Caco-2 (cell line): Measurements from ENCODE around the gene INAVA. TPM values are rescaled to one million over a fixed set of nuclear protein-coding genes. Genes with fewer than 3 reads are reported as not detected.

ENCODE experiments used
- BruUV-seq: library from RNA; stranded (reverse); fragments of 400-500 nt; replicated peaks from 2 replicates; lab custom pipeline; 2021; lab: Mats Ljungman, UMichigan
- CTCF ChIA-PET: fragments of 300-600 bp; sonication (Branson Sonifier 250); formaldehyde crosslinking; loops from one replicate; lab custom pipeline; 2022; ENCODE audit warnings: antibody characterized with exemption; lab: Charles Lee
- POLR2A ChIA-PET: fragments of 300-600 bp; sonication (Branson Sonifier 250); formaldehyde crosslinking; loops from one replicate; lab custom pipeline; 2022; ENCODE audit warnings: antibody characterized with exemption; lab: Charles Lee
- DNase-seq, 2 experiments: peaks; one replicate each; pipeline versions ENCODE4 v3.0.0 to v3.0.0-alpha.2; 2020 to 2022
- H3K27me3 ChIP-seq: replicated peaks from 2 replicates; pipeline ENCODE4 v1.6.0; 2011; ENCODE audit warnings: low read length; ENCODE audit not compliant: control insufficient read depth, insufficient read depth
- H3K36me3 ChIP-seq: 2 replicates; pipeline ENCODE4 v1.5.1; 2011; ENCODE audit warnings: low read length; ENCODE audit not compliant: control insufficient read depth, insufficient read depth
- H3K4me1 ChIP-seq: fragments of 250-450 bp; sonication (Bioruptor Pico); 2 replicates; pipeline ENCODE4 v1.5.1; 2020; ENCODE audit warnings: mild to moderate bottlenecking
- H3K4me3 ChIP-seq: 2 replicates; pipeline ENCODE4 v1.5.1; 2011; ENCODE audit warnings: low read depth, mild to moderate bottlenecking, control low read depth, low read length
- H3K9me3 ChIP-seq: fragments of 250-450 bp; sonication (Bioruptor Pico); 2 replicates; pipeline ENCODE4 v1.5.1; 2020; ENCODE audit warnings: mild to moderate bottlenecking, moderate library complexity
- H3K27ac Mint-ChIP-seq: one replicate; pipeline ENCODE4 v1.8.0; 2022; ENCODE audit warnings: mixed read lengths; ENCODE audit not compliant: unreplicated experiment
- H3K27me3 Mint-ChIP-seq: one replicate; pipeline ENCODE4 v1.8.0; 2022; ENCODE audit warnings: mixed read lengths; ENCODE audit not compliant: insufficient read depth, unreplicated experiment
- H3K36me3 Mint-ChIP-seq: one replicate; pipeline ENCODE4 v1.8.0; 2022; ENCODE audit warnings: mild to moderate bottlenecking, mixed read lengths; ENCODE audit not compliant: insufficient read depth, unreplicated experiment
- H3K4me1 Mint-ChIP-seq: one replicate; pipeline ENCODE4 v1.8.0; 2022; ENCODE audit warnings: low read depth, mixed read lengths; ENCODE audit not compliant: unreplicated experiment
- H3K4me3 Mint-ChIP-seq: one replicate; pipeline ENCODE4 v1.8.0; 2022; ENCODE audit warnings: mild to moderate bottlenecking, moderate library complexity, mixed read lengths; ENCODE audit not compliant: unreplicated experiment
- H3K9me3 Mint-ChIP-seq: one replicate; pipeline ENCODE4 v1.8.0; 2022; ENCODE audit warnings: mixed read lengths; ENCODE audit not compliant: unreplicated experiment
- CTCF ChIP-seq, 2 experiments: fragments of 200-600 bp in 1 of 2; IDR thresholded peaks; 1 replicate in 1 of 2; 2 replicates in 1 of 2; pipeline versions ENCODE4 v1.5.1 to v1.8.0; 2011 to 2022; ENCODE audit warnings: antibody characterized with exemption in 1 of 2, control low read depth in 1 of 2, inconsistent platforms in 1 of 2, low read depth in 1 of 2, low read length in 1 of 2, mild to moderate bottlenecking in 1 of 2, moderate library complexity in 1 of 2; ENCODE audit not compliant: insufficient read depth in 1 of 2, severe bottlenecking in 1 of 2, unreplicated experiment in 1 of 2
- intact Hi-C: fragments of 100-400 bp; cut with micrococcal nuclease; formaldehyde crosslinking; loops from one replicate; pipeline ENCODE4 v1.10.0; 2022; ENCODE audit not compliant: unreplicated experiment
- total RNA-seq: library from RNA; stranded (reverse); gene quantifications from 2 replicates; pipeline ENCODE4 v1.2.3, GENCODE V29; 2022

Gene INAVA
- total RNA-seq, 1 experiment from 2014 or later = 123 TPM

DNA sequence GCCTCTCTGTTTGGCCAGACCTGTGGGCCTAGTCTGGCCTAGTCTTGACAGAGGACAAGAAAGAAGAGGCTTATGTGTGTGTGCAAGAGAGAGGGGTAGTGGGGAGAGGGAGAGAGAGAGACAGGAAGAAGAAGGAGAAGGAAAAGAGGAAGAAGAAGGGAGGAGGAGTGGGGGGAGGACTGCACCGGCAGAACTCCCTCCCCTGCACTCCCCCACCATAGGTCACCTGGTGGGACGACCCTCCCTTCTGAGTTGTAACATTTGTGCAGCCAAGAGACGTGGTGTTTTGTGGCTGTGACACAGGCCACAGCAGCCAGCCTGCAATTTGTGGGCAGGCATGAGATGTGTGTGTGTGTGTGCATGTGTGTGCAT, 4.3 kb downstream of the INAVA start:
- Mint-ChIP-seq H3K36me3 (peaks cover 97% of the 10 kb centered on the region), H3K4me3 (peak overlapping the region; percentile 23), H3K4me1 (peaks cover 34% of the 10 kb centered on the region), H3K27ac (peak overlapping the region; percentile 94), H3K9me3 (no peaks in the 10 kb centered on the region), H3K27me3 (no peaks in the 10 kb centered on the region)
- intact Hi-C loops = no loop called here
- ChIA-PET CTCF (no interaction called here), POLR2A (no interaction called here)
- no TSS peak for BruUV-seq
- Histone ChIP-seq H3K4me3 (no peak overlapping the region), H3K27me3 (no peaks in the 10 kb centered on the region), H3K9me3 (no peaks in the 10 kb centered on the region), H3K36me3 (peaks cover 18% of the 10 kb centered on the region), H3K4me1 (peaks cover 36% of the 10 kb centered on the region)
- no peak for TF ChIP-seq CTCF (IDR thresholded peaks at IDR 0.05; ENCODE audit: insufficient read depth in 1 of 2, low read depth in 1 of 2, low read length in 1 of 2, severe bottlenecking in 1 of 2, unreplicated experiment in 1 of 2)
- DNase-seq = no peak

DNA sequence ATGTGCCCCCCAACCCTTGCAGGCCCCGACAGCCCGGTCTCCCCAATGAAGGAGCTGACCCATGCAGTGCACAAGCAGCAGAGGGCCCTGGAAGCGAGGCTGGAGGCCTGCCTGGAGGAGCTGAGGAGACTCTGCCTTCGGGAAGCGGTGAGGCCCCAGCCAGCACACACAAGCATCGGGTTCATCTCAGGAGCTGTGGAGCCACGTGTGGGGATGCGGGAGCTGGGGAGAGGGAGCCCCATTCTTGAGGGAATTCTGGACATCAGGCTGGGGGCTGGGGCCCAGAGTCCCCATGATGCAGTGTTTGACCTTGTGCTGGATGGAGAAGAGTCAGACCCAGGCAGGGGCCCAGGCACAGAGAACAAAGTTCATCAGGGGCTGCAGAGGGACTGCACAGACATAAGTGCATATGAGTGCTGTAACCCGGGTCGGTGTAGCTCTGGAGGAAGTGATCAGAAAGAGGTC, 4.8 kb downstream of the INAVA start:
- Histone ChIP-seq H3K9me3 (no peaks in the 10 kb centered on the region), H3K4me3 (no peak overlapping the region), H3K4me1 (peaks cover 32% of the 10 kb centered on the region), H3K36me3 (peaks cover 18% of the 10 kb centered on the region), H3K27me3 (no peaks in the 10 kb centered on the region)
- no peak for TF ChIP-seq CTCF (IDR thresholded peaks at IDR 0.05; ENCODE audit: insufficient read depth in 1 of 2, low read depth in 1 of 2, low read length in 1 of 2, severe bottlenecking in 1 of 2, unreplicated experiment in 1 of 2)
- H3K27ac Mint-ChIP-seq = peak overlapping the region; percentile 94
- DNase-seq = no peak
- intact Hi-C loops = no loop called here
- CTCF ChIA-PET = no interaction called here
- H3K27me3 Mint-ChIP-seq = no peaks in the 10 kb centered on the region
- H3K4me1 Mint-ChIP-seq = peaks cover 32% of the 10 kb centered on the region
- H3K36me3 Mint-ChIP-seq = peaks cover 100% of the 10 kb centered on the region
- POLR2A ChIA-PET = no interaction called here
- no TSS peak for BruUV-seq
- no peak overlapping the region for H3K4me3 Mint-ChIP-seq
- H3K9me3 Mint-ChIP-seq = no peaks in the 10 kb centered on the region

GRCh38 chr1:200899954-200900867, 5.5 kb downstream of the INAVA start:
- ChIA-PET POLR2A (no interaction called here), CTCF (no interaction called here)
- DNase-seq = no peak
- Mint-ChIP-seq H3K4me3 (no peak overlapping the region), H3K9me3 (no peaks in the 10 kb centered on the region), H3K36me3 (peaks cover 100% of the 10 kb centered on the region), H3K4me1 (peaks cover 32% of the 10 kb centered on the region), H3K27me3 (no peaks in the 10 kb centered on the region), H3K27ac (peak overlapping the region; percentile 94)
- no peak for TF ChIP-seq CTCF (IDR thresholded peaks at IDR 0.05; ENCODE audit: insufficient read depth in 1 of 2, low read depth in 1 of 2, low read length in 1 of 2, severe bottlenecking in 1 of 2, unreplicated experiment in 1 of 2)
- intact Hi-C loops = no loop called here
- Histone ChIP-seq H3K9me3 (no peaks in the 10 kb centered on the region), H3K4me1 (peaks cover 31% of the 10 kb centered on the region), H3K27me3 (no peaks in the 10 kb centered on the region), H3K36me3 (peaks cover 18% of the 10 kb centered on the region), H3K4me3 (no peak overlapping the region)
- no TSS peak for BruUV-seq
